A673 (cell line): ENCODE measurements around the gene CASQ1. TPM values are rescaled to one million over a fixed set of nuclear protein-coding genes. Genes with fewer than 3 reads are reported as not detected.

Experiments
- BruUV-seq: library from RNA; stranded (reverse); fragments of 400-500 nt; replicated peaks from 2 replicates; lab custom pipeline; 2021; lab: Mats Ljungman, UMichigan
- CTCF ChIA-PET: fragments of 300-600 bp; sonication (Branson Sonifier 250); formaldehyde crosslinking; loops from one replicate; lab custom pipeline; 2022; ENCODE audit warnings: antibody characterized with exemption; lab: Charles Lee
- POLR2A ChIA-PET: fragments of 300-600 bp; sonication (Branson Sonifier 250); formaldehyde crosslinking; loops from one replicate; lab custom pipeline; 2022; ENCODE audit warnings: antibody characterized with exemption; ENCODE audit not compliant: low non-redundant PET; lab: Charles Lee
- DNase-seq: peaks from one replicate; pipeline ENCODE4 v3.0.0-alpha.2; 2015; ENCODE audit warnings: low spot score
- H3K27ac ChIP-seq: fragments of 200-600 bp; sonication (generic); 2 replicates; pipeline ENCODE4 v1.5.1; 2016; ENCODE audit warnings: mixed run types, low read depth, mild to moderate bottlenecking, mixed read lengths, antibody characterized with exemption, low read length; ENCODE audit not compliant: poor library complexity, severe bottlenecking
- H3K27me3 ChIP-seq: fragments of 200-600 bp; sonication (generic); replicated peaks from 2 replicates; pipeline ENCODE4 v1.6.1; 2017; ENCODE audit warnings: mixed run types, low read depth, mild to moderate bottlenecking, mixed read lengths, antibody characterized with exemption, low read length; ENCODE audit not compliant: insufficient read depth, poor library complexity
- H3K36me3 ChIP-seq: fragments of 200-600 bp; sonication (generic); 2 replicates; pipeline ENCODE4 v1.6.1; 2016; ENCODE audit warnings: mixed run types, mild to moderate bottlenecking, mixed read lengths, antibody characterized with exemption, low read length; ENCODE audit not compliant: insufficient read depth, poor library complexity, severe bottlenecking
- H3K4me1 ChIP-seq: fragments of 200-600 bp; sonication (generic); 2 replicates; pipeline ENCODE4 v1.6.1; 2017; ENCODE audit warnings: mixed run types, mild to moderate bottlenecking, mixed read lengths, antibody characterized with exemption, low read length; ENCODE audit not compliant: insufficient read depth, poor library complexity, severe bottlenecking
- H3K4me3 ChIP-seq: fragments of 200-600 bp; sonication (generic); 2 replicates; pipeline ENCODE4 v1.5.1; 2016; ENCODE audit warnings: low read depth, mixed run types, mild to moderate bottlenecking, mixed read lengths, low read length; ENCODE audit not compliant: poor library complexity, severe bottlenecking
- H3K9me3 ChIP-seq: fragments of 200-600 bp; sonication (generic); 2 replicates; pipeline ENCODE4 v1.6.1; 2016; ENCODE audit warnings: mixed run types, low read depth, mild to moderate bottlenecking, mixed read lengths, antibody characterized with exemption, low read length; ENCODE audit not compliant: poor library complexity, severe bottlenecking
- CTCF ChIP-seq: fragments of 300-800, 200-600 bp; sonication (generic); conservative IDR thresholded peaks from 2 replicates; pipeline ENCODE4 v1.5.1; 2017; ENCODE audit warnings: low read depth, mild to moderate bottlenecking, antibody characterized with exemption, low read length, moderate library complexity, mixed read lengths
- EZH2 ChIP-seq: fragments of 200-600 bp; sonication (generic); IDR thresholded peaks from 2 replicates; pipeline ENCODE4 v1.6.1; 2017; ENCODE audit warnings: borderline replicate concordance, low read depth, mild to moderate bottlenecking, mixed read lengths, antibody characterized with exemption, low read length; ENCODE audit not compliant: poor library complexity, severe bottlenecking
- intact Hi-C: fragments of 100-400 bp; cut with micrococcal nuclease; formaldehyde crosslinking; loops from one replicate; pipeline ENCODE4 v1.10.0; 2022; ENCODE audit not compliant: unreplicated experiment
- total RNA-seq: library from RNA; stranded (reverse); gene quantifications from 2 replicates; pipeline ENCODE4 v1.2.3, GENCODE V29; 2021

CASQ1 gene
- total RNA-seq, 1 experiment from 2014 or later: not detected

DNA sequence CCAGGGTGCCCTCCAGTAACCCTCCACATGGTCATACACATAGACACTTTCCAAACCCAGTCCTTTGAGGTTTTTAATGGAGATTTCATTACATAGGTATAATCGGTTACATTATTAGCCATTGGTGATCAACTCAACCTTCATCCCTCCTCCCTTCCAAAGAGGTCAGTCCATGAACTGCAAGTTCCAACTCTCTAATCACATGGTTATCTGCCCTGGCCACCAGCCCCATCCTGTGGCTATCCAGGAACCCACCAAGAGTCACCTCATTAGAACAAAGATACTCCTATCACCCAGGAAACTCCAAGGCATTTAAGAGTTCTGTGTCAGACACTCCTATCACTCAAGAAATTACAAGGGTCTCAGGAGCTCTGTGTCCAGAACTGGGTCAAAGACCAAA is 26.8 kb upstream of the CASQ1 start:
- Histone ChIP-seq H3K36me3 (no peaks in the 10 kb centered on the region), H3K4me1 (peaks cover 1% of the 10 kb centered on the region), H3K27me3 (no peaks in the 10 kb centered on the region), H3K4me3 (no peak overlapping the region), H3K27ac (no peak overlapping the region), H3K9me3 (no peaks in the 10 kb centered on the region)
- BruUV-seq: no TSS peak
- ChIA-PET POLR2A (no interaction called here), CTCF (no interaction called here)
- no peak for DNase-seq
- intact Hi-C loops: no loop called here
- no peak for TF ChIP-seq CTCF
- TF ChIP-seq EZH2: no peak

- ChIA-PET POLR2A (no interaction called here), CTCF (no interaction called here)
- no peak overlapping the region for H3K4me3 ChIP-seq
- BruUV-seq: no TSS peak
- no peaks in the 10 kb centered on the region for H3K36me3 ChIP-seq
- H3K27me3 ChIP-seq: no peaks in the 10 kb centered on the region
- intact Hi-C loops: no loop called here
- H3K9me3 ChIP-seq: no peaks in the 10 kb centered on the region
- peaks cover 6% of the 10 kb centered on the region for H3K4me1 ChIP-seq
- no peak overlapping the region for H3K27ac ChIP-seq
- DNase-seq: no peak
- TF ChIP-seq EZH2 (no peak), CTCF (no peak)
These were observed 26.3 kb upstream of the CASQ1 start for GRCh38 chr1:160164121-160164520.

- no TSS peak for BruUV-seq
- no peak for DNase-seq
- H3K9me3 ChIP-seq: no peaks in the 10 kb centered on the region
- H3K27me3 ChIP-seq: no peaks in the 10 kb centered on the region
- TF ChIP-seq CTCF (no peak), EZH2 (no peak)
- no peak overlapping the region for H3K4me3 ChIP-seq
- intact Hi-C loops: no loop called here
- POLR2A ChIA-PET: no interaction called here
- H3K36me3 ChIP-seq: no peaks in the 10 kb centered on the region
- peaks cover 17% of the 10 kb centered on the region for H3K4me1 ChIP-seq
- CTCF ChIA-PET: no interaction called here
- no peak overlapping the region for H3K27ac ChIP-seq
These were observed 24.1 kb upstream of the CASQ1 start for GRCh38 chr1:160166166-160166868.
